HepG2 (cell line): ENCODE results near the gene UPF3A. TPM values are rescaled to one million over a fixed set of nuclear protein-coding genes. Genes with fewer than 3 reads are reported as not detected.

ENCODE experiments used
- AHR ChIP-seq: IDR thresholded peaks from 2 replicates; pipeline ENCODE4 v1.6.1; 2018; ENCODE audit warnings: missing genetic modification reagents, missing compliant biosample characterization
- ARNT2 ChIP-seq: sonication (generic); formaldehyde crosslinking; IDR thresholded peaks from 2 replicates; pipeline ENCODE4 v1.8.0; 2022; ENCODE audit warnings: mild to moderate bottlenecking, low read depth, missing genetic modification reagents, moderate library complexity
- BRD4 ChIP-seq: sonication (generic); formaldehyde crosslinking; IDR thresholded peaks from 2 replicates; pipeline ENCODE4 v1.4.0; 2020; ENCODE audit warnings: missing genetic modification reagents
- GZF1 ChIP-seq: sonication (generic); formaldehyde crosslinking; IDR thresholded peaks from 2 replicates; pipeline ENCODE4 v1.5.1; 2020; ENCODE audit warnings: mild to moderate bottlenecking, missing genetic modification reagents
- ISX ChIP-seq: sonication (generic); formaldehyde crosslinking; conservative IDR thresholded peaks from 2 replicates; pipeline ENCODE4 v1.5.0; 2020; ENCODE audit warnings: missing genetic modification reagents
- PAF1 ChIP-seq: IDR thresholded peaks from 2 replicates; pipeline ENCODE4 v1.6.1; 2016; ENCODE audit warnings: missing genetic modification reagents, missing compliant biosample characterization
- RBM22 ChIP-seq: fragments of 200-400 bp; formaldehyde crosslinking; optimal IDR thresholded peaks from 2 replicates; pipeline ENCODE3; 2017; ENCODE audit warnings: mild to moderate bottlenecking, low read length, moderate library complexity
- SMAD9 ChIP-seq: sonication (generic); formaldehyde crosslinking; IDR thresholded peaks from 2 replicates; pipeline ENCODE4 v1.5.1; 2020; ENCODE audit warnings: mild to moderate bottlenecking, missing genetic modification reagents
- TAF1 ChIP-seq: sonication (generic); formaldehyde crosslinking; IDR thresholded peaks from 2 replicates; pipeline ENCODE4 v1.4.0; 2020; ENCODE audit warnings: missing genetic modification reagents
- ZGPAT ChIP-seq: IDR thresholded peaks from 2 replicates; pipeline ENCODE4 v1.6.1; 2016; ENCODE audit warnings: mild to moderate bottlenecking
- ZHX1 ChIP-seq: sonication (generic); formaldehyde crosslinking; IDR thresholded peaks from 2 replicates; pipeline ENCODE4 v1.8.1; 2022; ENCODE audit warnings: low read depth, mild to moderate bottlenecking, missing genetic modification reagents
- ZHX2 ChIP-seq, 2 experiments: sonication (generic) in 1 of 2; formaldehyde crosslinking in 1 of 2; IDR thresholded peaks; 2 replicates each; pipeline versions ENCODE4 v1.6.1 to v1.9.0; 2014 to 2022; ENCODE audit warnings: antibody characterized with exemption in 1 of 2, borderline replicate concordance in 1 of 2, inconsistent platforms in 1 of 2, low read depth in 1 of 2, missing genetic modification reagents in 1 of 2
- ZNF205 ChIP-seq: IDR thresholded peaks from 2 replicates; pipeline ENCODE4 v1.6.1; 2018; ENCODE audit warnings: missing biosample characterization, missing genetic modification reagents
- ZNF326 ChIP-seq: sonication (generic); formaldehyde crosslinking; IDR thresholded peaks from 2 replicates; pipeline ENCODE4 v1.4.0; 2020; ENCODE audit warnings: missing genetic modification reagents, borderline replicate concordance
- ZNF331 ChIP-seq: sonication (generic); formaldehyde crosslinking; IDR thresholded peaks from 2 replicates; pipeline ENCODE4 v1.4.0; 2020; ENCODE audit warnings: missing genetic modification reagents
- ZNF362 ChIP-seq: sonication (generic); formaldehyde crosslinking; IDR thresholded peaks from 2 replicates; pipeline ENCODE4 v1.4.0; 2020; ENCODE audit warnings: missing genetic modification reagents, mild to moderate bottlenecking, borderline replicate concordance
- ZNF678 ChIP-seq: sonication (generic); formaldehyde crosslinking; IDR thresholded peaks from 2 replicates; pipeline ENCODE4 v1.4.0; 2020; ENCODE audit warnings: mild to moderate bottlenecking, missing genetic modification reagents
- ZNF878 ChIP-seq: sonication (generic); formaldehyde crosslinking; IDR thresholded peaks from 2 replicates; pipeline ENCODE4 v1.8.1; 2023; ENCODE audit warnings: mild to moderate bottlenecking, missing genetic modification reagents, moderate library complexity
- polyA plus RNA-seq, 8 experiments: library from polyadenylated mRNA; depleted of rRNA in 3 of 8; stranded (reverse) in 7 of 8; unstranded in 1 of 8; fragments of >200 nt; fragmentation: Illumina TruSeq in 4 of 8; extraction: Trizol in 4 of 8; gene quantifications; 2 replicates each; pipeline versions ENCODE4 v1.2.1 to v1.2.3, GENCODE V29; 2011 to 2016; ENCODE audit warnings: low read depth in 4 of 8, missing spikeins in 1 of 8, mixed read lengths in 1 of 8; ENCODE audit not compliant: insufficient read depth in 1 of 8
- total RNA-seq, 5 experiments: library from RNA; depleted of rRNA; stranded (reverse); fragments of >200 nt; fragmentation: Illumina TruSeq; extraction: Trizol; gene quantifications; 2 replicates each; pipeline ENCODE4 v1.2.3, GENCODE V29; 2016; ENCODE audit warnings: low read depth in 1 of 5

UPF3A gene
- total and polyA plus RNA-seq, 2 of the 13 experiments (the other 11 are each of a cell fraction or from before 2014, with no cell fraction given), result 60.2 to 63.8 TPM

- no peak for TF ChIP-seq ZHX1 (CRISPR knock-in tag)
- peak; percentile 93; the same call in 1 of the 2 replicates for TF ChIP-seq ARNT2 (CRISPR knock-in tag)
- no peak for TF ChIP-seq GZF1
- no peak for TF ChIP-seq ISX (CRISPR knock-in tag)
- TF ChIP-seq RBM22, result no peak
- TF ChIP-seq ZNF678, result 0 out of 2 replicates have a peak, but pooled peaks have one; percentile 66
- TF ChIP-seq TAF1 (CRISPR knock-in tag), result peak; percentile 80
- TF ChIP-seq ZNF362 (CRISPR knock-in tag), result no peak
- no peak for TF ChIP-seq ZHX2 (IDR thresholded peaks at IDR 0.05; ENCODE audit: low read depth)
- TF ChIP-seq ZHX2 (CRISPR knock-in tag; IDR thresholded peaks at IDR 0.05; ENCODE audit: borderline replicate concordance), result no peak
- TF ChIP-seq AHR (CRISPR knock-in tag), result peak; percentile 82; the same call in 1 of the 2 replicates
- TF ChIP-seq BRD4 (CRISPR knock-in tag), result no peak
- TF ChIP-seq ZNF326 (CRISPR knock-in tag), result no peak
- TF ChIP-seq ZNF331 (CRISPR knock-in tag), result peak; percentile 51; the same call in 1 of the 2 replicates
- no peak for TF ChIP-seq SMAD9
- peak; percentile 73; the same call in 1 of the 2 replicates for TF ChIP-seq ZNF878
- no peak for TF ChIP-seq PAF1 (CRISPR knock-in tag)
- TF ChIP-seq ZGPAT (CRISPR knock-in tag), result 0 out of 2 replicates have a peak, but pooled peaks have one; percentile 19
- peak; percentile 45; the same call in 1 of the 2 replicates for TF ChIP-seq ZNF205
Measured at GRCh38 chr13:114281351-114282040, at the start of gene UPF3A (continued).
